GM12891 (cell line): ENCODE results near the gene ABCA13.

Source experiments
- PAX5 ChIP-seq: IDR thresholded peaks from 2 replicates; pipeline ENCODE4 v1.6.1; 2011; ENCODE audit warnings: low read length, moderate library complexity, mild to moderate bottlenecking; ENCODE audit not compliant: insufficient read depth, severe bottlenecking
- POLR2A ChIP-seq: IDR thresholded peaks from 2 replicates; pipeline ENCODE4 v1.6.1; 2011; ENCODE audit warnings: low read depth, low read length, control low read depth
- POLR2AphosphoS5 ChIP-seq: IDR thresholded peaks from 2 replicates; pipeline ENCODE4 v1.6.1; 2011; ENCODE audit warnings: low read depth, low read length, control low read depth
- POU2F2 ChIP-seq: IDR thresholded peaks from 2 replicates; pipeline ENCODE4 v1.6.1; 2011; ENCODE audit warnings: low read depth, mild to moderate bottlenecking, control low read depth, low read length, moderate library complexity
- SPI1 ChIP-seq: IDR thresholded peaks from 2 replicates; pipeline ENCODE4 v1.6.1; 2011; ENCODE audit warnings: low read depth, low read length, control low read depth
- TAF1 ChIP-seq: IDR thresholded peaks from 2 replicates; pipeline ENCODE4 v1.6.1; 2011; ENCODE audit warnings: low read depth, low read length, control low read depth

DNA sequence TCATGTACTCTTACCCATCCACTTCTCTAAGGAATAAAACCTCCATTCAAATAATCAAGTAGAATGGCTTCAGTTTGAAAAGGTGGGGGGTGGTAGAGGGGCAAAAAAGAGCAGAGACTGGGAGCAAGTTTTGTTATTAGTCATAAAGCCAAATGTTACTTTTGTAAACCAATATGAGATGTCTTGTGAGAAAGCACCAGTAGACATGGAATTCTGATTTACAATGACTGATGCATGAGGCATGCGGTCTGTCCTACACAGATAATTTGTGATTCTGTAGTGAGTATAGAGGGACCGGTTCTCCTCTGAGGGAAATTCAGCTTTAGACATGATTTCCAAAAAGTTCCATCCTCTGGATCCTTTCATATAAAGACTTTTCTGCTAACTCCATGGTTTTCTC lies 12.9 kb upstream of the ABCA13 start:
- no peak for TF ChIP-seq POLR2AphosphoS5
- no peak for TF ChIP-seq POLR2A
- TF ChIP-seq SPI1: no peak
- TF ChIP-seq TAF1: no peak
- no peak for TF ChIP-seq POU2F2
- TF ChIP-seq PAX5: no peak
